GM18873 (cell line): ENCODE data around the gene HYKK.
"Not testable (repeated sequence)": the region's sequence is repeated elsewhere in the genome, so short reads cannot be mapped to it uniquely, and the experiment has no call there.

Experiments
- ATAC-seq: cut with Tn5 transposase; IDR thresholded peaks from one replicate; pipeline ENCODE4 v1.9.1; 2021; ENCODE audit warnings: mild to moderate bottlenecking, moderate library complexity, moderate number of reproducible peaks; ENCODE audit not compliant: unreplicated experiment, low FRiP score

Gene HYKK, protein sequence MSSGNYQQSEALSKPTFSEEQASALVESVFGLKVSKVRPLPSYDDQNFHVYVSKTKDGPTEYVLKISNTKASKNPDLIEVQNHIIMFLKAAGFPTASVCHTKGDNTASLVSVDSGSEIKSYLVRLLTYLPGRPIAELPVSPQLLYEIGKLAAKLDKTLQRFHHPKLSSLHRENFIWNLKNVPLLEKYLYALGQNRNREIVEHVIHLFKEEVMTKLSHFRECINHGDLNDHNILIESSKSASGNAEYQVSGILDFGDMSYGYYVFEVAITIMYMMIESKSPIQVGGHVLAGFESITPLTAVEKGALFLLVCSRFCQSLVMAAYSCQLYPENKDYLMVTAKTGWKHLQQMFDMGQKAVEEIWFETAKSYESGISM

DNA sequence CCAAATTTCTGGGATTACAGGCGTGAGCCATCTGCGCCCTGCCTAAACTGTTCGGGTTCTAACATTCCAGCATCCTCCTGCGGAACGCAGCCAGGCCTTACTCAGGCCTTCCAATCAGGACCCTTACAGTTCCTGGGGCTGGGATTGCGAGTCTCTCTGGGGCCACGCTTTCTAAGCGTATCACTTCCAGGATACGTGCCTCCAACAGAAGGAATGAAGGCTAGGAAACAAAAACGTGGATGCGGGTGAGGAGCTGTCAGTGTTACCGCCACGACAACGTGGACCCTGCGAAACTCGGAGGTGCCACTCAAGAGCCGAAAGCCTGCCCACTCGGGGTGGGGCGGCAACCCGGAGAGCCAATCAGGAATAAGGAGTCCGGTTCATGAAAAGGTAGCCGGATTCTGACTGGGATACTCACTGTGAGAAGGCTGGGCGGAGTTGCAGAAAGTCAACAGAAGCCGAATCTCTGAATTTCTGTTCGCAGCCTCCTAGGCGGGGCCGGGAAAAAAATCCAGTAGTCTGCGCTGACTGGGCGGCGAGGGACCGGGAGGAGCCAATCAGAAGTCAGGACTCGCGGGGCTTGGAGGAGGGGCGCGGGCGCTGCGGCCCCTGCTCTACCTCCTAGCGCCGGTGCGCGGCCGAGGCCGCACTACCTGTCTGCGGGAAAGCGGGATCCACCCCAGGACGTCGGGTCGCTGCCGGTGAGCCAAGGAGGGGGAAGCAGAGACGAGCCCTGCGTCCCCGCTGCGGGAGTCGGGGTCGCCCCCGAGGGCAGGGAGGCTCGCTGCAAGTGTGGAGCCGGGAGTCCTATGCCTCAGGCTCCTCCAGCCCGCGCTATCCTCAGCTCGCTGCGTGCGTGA, at the start of gene HYKK:
Gene HYKK (plus strand): TSS at position 607 of the 860 bp plus-strand sequence. CDS start 5,512 bp downstream, outside the sequence.
- peak; percentile 80 for ATAC-seq

DNA sequence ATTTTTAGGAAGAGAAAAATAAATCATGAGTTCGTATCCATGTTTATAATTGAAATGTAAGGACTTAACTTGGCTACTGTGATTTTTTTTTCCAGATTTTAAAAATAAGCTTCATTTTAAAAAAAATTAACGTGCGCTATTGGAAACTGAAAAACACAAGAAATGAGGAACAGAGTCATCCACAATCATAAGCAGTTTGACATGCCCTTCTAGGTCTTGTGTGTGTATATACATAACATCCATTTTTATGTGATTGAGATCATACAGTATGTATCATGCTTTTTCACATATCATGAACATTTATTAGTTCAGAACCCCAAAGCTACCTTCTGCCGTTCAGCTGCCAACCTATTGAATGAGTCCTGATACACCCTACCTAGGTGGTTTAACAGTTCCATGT, 46.6 kb upstream of the HYKK start:
- no peak for ATAC-seq

GRCh38 chr15:78461171-78461888, 46.0 kb upstream of the HYKK start:
- ATAC-seq: no peak

GRCh38 chr15:78469031-78469430, 38.3 kb upstream of the HYKK start:
- no peak for ATAC-seq

DNA sequence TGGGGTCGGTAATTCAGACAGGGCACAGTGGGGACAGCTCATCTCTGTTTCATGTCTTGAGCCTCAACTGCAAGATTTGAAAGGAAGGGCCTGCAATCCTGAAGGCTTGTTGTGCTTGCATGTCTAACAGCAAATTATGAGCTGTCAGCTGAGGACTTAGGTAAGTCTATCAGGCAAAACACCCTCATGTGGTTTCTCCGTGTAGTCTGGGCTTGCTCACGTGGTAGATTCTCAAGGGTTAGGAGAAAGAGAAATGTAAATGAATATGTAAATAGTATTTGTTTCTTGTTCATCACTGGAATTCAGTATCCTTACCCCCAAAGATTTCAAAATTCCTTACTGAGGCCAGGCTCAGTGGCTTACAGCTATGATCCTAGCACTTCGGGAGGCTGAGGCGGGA, 30.1 kb upstream of the HYKK start:
- no peak for ATAC-seq

- ATAC-seq: no peak
Measured at GRCh38 chr15:78479650-78480049, 27.7 kb upstream of the HYKK start.

- no peak for ATAC-seq
Measured at GRCh38 chr15:78481917-78482316, 25.5 kb upstream of the HYKK start.

DNA sequence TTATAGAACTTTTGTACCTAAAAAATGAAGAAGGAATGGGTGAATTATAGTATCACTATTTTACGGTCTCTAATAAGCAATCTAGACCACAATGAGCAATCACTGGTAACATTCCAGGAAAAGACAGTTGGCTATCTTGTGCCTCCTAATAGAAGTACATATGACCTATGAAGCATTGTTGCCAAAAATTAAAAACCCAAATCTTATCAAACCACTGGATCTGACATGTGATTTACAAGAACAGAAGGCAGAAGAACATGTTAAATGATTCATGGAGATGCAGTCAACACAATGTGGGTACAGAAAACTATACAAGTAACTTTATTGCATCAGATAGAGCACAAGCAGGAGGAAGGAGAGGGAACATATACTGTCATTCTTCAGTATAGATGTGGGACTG, 14.5 kb upstream of the HYKK start:
- ATAC-seq: no peak

GRCh38 chr15:78501857-78502256, 5.5 kb upstream of the HYKK start:
- no peak for ATAC-seq

- ATAC-seq: no peak
Measured at GRCh38 chr15:78502641-78503040, 4.7 kb upstream of the HYKK start.

- ATAC-seq: peak; percentile 2
Measured at GRCh38 chr15:78507831-78508160, 419 bp downstream of the HYKK start.

DNA sequence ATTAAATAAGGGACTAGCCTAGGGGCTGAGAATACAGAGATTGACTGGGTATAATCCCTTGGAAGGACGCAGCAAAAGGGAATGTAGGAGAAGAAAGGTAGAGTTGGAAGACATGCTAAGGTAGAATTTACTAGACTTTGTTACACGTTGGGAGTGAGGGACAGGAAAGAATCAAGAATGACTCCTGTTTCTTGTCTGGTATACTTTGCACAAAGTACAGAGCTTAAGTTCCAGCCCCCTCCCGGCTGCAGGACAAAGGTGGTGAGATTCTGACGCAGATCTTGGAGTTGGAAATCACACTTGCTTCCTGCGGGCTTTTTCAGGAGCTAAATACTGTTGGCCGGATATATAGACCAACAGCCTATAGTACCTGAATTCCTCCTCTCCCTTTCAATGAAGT, 895 bp downstream of the HYKK start:
- ATAC-seq: no peak

DNA sequence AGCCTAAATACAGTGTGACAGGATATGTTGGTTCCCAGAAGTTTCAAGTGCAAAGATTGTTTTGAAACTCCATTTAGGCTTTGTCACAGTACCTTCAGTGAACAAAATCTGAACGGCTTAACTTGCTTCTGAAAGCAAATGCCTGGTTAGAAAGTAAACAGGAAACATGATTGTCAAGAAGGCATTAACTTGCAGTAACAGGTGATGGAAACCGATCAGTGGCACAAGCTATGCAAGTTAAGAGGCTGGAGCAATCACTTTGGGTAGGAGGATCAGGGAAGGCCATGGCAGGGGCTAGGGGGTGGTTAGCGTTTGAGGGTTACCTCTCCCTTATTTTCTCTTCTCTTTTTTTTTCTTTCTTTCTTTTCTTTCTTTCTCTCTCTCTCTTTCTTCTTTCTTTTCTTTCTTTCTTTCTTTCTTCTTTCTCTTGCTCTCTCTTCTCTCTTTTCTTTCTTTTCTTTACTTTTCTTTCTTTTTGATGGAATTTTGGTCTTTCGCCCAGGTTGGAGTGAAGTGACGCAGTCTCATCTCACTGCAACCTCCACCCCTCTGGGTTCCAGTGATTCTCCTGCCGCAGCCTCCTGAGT, 2.4 kb downstream of the HYKK start:
- no peak for ATAC-seq

DNA sequence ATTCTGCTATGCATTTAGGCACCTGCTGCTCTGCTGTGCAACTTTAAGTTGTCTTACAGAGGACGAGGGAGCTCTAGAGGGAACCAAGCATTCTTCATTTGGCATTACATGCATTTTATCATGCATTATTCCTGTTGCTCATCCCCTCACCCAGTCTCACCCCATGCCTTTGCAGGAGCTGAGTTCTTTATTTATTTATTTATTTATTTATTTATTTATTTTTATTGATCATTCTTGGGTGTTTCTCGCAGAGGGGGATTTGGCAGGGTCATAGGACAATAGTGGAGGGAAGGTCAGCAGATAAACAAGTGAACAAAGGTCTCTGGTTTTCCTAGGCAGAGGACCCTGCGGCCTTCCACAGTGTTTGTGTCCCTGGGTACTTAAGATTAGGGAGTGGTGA, 12.7 kb downstream of the HYKK start:
- not testable (repeated sequence) for ATAC-seq

GRCh38 chr15:78524230-78524629, 16.9 kb downstream of the HYKK start:
- no peak for ATAC-seq

GRCh38 chr15:78527325-78527724, 19.9 kb downstream of the HYKK start:
- no peak for ATAC-seq

DNA sequence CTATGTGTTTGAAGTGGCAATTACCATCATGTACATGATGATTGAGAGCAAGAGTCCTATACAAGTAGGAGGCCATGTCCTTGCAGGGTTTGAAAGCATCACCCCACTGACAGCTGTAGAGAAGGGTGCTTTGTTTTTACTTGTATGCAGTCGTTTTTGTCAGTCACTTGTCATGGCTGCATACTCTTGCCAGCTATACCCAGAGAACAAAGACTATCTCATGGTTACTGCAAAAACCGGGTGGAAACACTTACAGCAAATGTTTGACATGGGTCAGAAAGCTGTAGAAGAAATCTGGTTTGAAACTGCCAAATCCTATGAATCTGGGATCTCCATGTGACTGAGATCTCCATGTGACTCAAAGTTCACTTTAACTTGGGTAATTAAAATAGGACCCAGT, 26.0 kb downstream of the HYKK start:
- ATAC-seq: no peak

- no peak for ATAC-seq
Measured at GRCh38 chr15:78536134-78536533, 28.8 kb downstream of the HYKK start.

DNA sequence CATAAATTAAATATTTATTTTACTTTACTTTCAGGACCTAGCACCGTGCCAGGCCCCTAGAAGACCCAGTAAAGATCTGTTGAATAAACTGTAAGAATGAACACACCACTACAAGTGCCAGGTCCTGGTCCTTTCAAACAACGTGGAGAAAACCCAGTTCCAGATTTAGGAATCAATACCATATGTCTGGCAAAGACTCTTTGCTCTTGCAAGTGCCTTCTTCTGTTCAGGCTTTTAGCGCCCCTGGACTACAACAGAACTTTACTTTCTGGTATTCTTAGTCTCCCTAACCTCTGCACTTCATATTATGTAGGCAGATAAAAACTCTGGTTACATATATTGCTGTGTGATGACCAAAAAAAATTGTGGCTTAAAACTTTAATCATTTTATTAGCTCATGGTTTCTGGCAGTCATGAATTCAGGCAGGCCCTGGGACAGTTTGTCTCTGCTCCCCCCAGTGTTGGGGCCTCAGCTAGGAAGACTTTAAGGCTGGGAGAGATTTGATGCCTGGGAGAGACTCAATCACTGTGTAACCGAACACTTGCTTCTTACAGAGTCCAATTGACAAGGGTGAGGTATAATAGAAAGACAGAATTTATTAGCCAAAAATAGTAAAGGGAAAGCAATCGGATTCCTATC, 30.0 kb downstream of the HYKK start:
- ATAC-seq: no peak

GRCh38 chr15:78538358-78538757, 31.0 kb downstream of the HYKK start:
- ATAC-seq: no peak
